H1 (cell line): Measurements from ENCODE around the gene CLPTM1L.

Source experiments
- EP300 ChIP-seq, 2 experiments: IDR thresholded peaks; 1 replicate in 1 of 2; 2 replicates in 1 of 2; pipeline ENCODE4 v1.6.1; 2011 to 2012; ENCODE audit warnings: low read depth in 2 of 2, low read length in 2 of 2, mild to moderate bottlenecking in 2 of 2, borderline replicate concordance in 1 of 2, inconsistent platforms in 1 of 2, moderate library complexity in 1 of 2
- NRF1 ChIP-seq: IDR thresholded peaks from 2 replicates; pipeline ENCODE4 v1.6.1; 2011; ENCODE audit warnings: mild to moderate bottlenecking, low read depth, low read length, improper control_type of control experiment
- POLR2AphosphoS5 ChIP-seq: IDR thresholded peaks from 2 replicates; pipeline ENCODE4 v1.6.1; 2011; ENCODE audit warnings: low read depth, low read length

DNA sequence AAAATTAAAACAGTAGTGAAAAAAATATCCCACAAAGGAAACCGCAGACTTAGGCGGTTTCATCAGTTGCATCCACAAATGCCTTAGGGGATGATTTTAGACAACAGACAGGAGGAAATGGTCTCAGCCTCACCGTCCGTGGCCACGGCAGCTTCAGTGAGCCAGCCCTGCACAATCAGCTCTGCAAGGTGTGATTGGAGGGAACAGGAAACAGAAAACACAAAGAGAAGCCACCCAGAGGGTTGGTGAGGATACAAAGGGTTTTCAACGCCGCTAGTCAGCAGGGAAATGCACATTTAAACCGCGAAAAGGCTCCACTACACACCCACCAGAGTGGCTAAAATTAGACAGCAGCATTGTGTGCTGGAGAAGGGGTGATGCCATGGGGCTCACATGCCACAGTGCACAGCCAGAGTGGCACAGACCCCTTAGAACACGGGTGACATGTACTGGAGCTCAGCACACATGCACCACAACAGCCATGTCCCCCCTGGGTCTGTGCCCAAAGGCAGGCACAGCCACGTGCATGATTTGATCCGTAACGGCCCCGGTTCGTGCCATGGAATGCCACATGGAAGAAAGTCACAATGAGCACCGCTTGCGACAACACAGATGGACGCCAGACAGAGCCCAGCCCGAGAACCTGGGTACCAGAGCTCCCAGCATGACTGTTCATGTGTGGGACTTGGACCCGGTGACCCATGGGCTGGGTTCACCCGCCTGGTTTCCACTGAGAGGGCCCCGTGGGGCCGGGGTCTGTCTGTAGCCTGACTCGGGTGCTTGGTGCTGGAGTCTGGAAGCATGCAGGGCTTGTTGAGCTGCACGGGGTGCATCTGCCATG is 31.7 kb downstream of the CLPTM1L start:
- TF ChIP-seq NRF1 (no peak), POLR2AphosphoS5 (no peak), EP300 (IDR thresholded peaks at IDR 0.05; ENCODE audit: borderline replicate concordance in 1 of 2, low read depth in 2 of 2, low read length in 2 of 2) (no peak)
